Neural progenitor cell (in vitro differentiated cells): Measurements from ENCODE around the gene TBC1D10A. TPM values are rescaled to one million over a fixed set of nuclear protein-coding genes. Genes with fewer than 3 reads are reported as not detected.

ENCODE experiments used
- DNase-seq: peaks from one replicate; pipeline ENCODE4 v3.0.0-alpha.2; 2016; ENCODE audit warnings: low spot score
- H2AFZ ChIP-seq: fragments of 200-600 bp; sonication (generic); replicated peaks from 2 replicates; pipeline ENCODE4 v1.6.1; 2016; ENCODE audit warnings: antibody characterized with exemption
- H3F3A ChIP-seq: fragments of 200-600 bp; sonication (generic); 2 replicates; pipeline ENCODE4 v1.6.1; 2016; ENCODE audit warnings: antibody characterized with exemption, low read depth
- H3K27ac ChIP-seq: fragments of 200-600 bp; sonication (generic); 2 replicates; pipeline ENCODE4 v1.5.1; 2016; ENCODE audit warnings: mild to moderate bottlenecking
- H3K27me3 ChIP-seq: fragments of 200-600 bp; sonication (generic); 2 replicates; pipeline ENCODE4 v1.6.1; 2016; ENCODE audit warnings: mild to moderate bottlenecking, moderate library complexity
- H3K36me3 ChIP-seq: fragments of 200-600 bp; sonication (generic); 2 replicates; pipeline ENCODE4 v1.5.1; 2016
- H3K4me1 ChIP-seq: fragments of 200-600 bp; sonication (generic); 2 replicates; pipeline ENCODE4 v1.6.1; 2016; ENCODE audit warnings: mixed run types
- H3K4me2 ChIP-seq: fragments of 200-600 bp; sonication (generic); 2 replicates; pipeline ENCODE4 v1.6.1; 2016
- H3K4me3 ChIP-seq: fragments of 200-600 bp; sonication (generic); 2 replicates; pipeline ENCODE4 v1.5.1; 2016
- H3K79me2 ChIP-seq: fragments of 200-600 bp; sonication (generic); 2 replicates; pipeline ENCODE4 v1.6.1; 2016; ENCODE audit warnings: low read depth
- H3K9ac ChIP-seq: fragments of 200-600 bp; sonication (generic); 2 replicates; pipeline ENCODE4 v1.6.1; 2016
- H3K9me3 ChIP-seq: fragments of 200-600 bp; sonication (generic); 2 replicates; pipeline ENCODE4 v1.5.1; 2016; ENCODE audit warnings: low read depth
- H4K20me1 ChIP-seq: fragments of 200-600 bp; sonication (generic); 2 replicates; pipeline ENCODE4 v1.6.1; 2016; ENCODE audit warnings: low read depth
- H3K27ac Mint-ChIP-seq: 3 replicates; pipeline ENCODE4 v1.8.0; 2021; ENCODE audit warnings: mixed read lengths
- H3K27me3 Mint-ChIP-seq: 2 replicates; pipeline ENCODE4 v1.8.0; 2022; ENCODE audit warnings: low read depth, mild to moderate bottlenecking, inconsistent platforms, moderate library complexity, mixed read lengths; ENCODE audit not compliant: insufficient read depth
- H3K36me3 Mint-ChIP-seq: 3 replicates; pipeline ENCODE4 v1.8.0; 2021; ENCODE audit warnings: mixed read lengths
- H3K4me1 Mint-ChIP-seq: 3 replicates; pipeline ENCODE4 v1.8.0; 2021; ENCODE audit warnings: mixed read lengths
- H3K4me3 Mint-ChIP-seq: 3 replicates; pipeline ENCODE4 v1.8.0; 2021; ENCODE audit warnings: mild to moderate bottlenecking, moderate library complexity, mixed read lengths
- H3K9me3 Mint-ChIP-seq: 3 replicates; pipeline ENCODE4 v1.8.0; 2020; ENCODE audit warnings: mixed read lengths
- EZH2 ChIP-seq: fragments of 200-600 bp; sonication (generic); IDR thresholded peaks from 2 replicates; pipeline ENCODE4 v1.6.1; 2017; ENCODE audit warnings: antibody characterized with exemption, mild to moderate bottlenecking, moderate library complexity
- EZH2phosphoT487 ChIP-seq: fragments of 200-600 bp; sonication (generic); IDR thresholded peaks from 2 replicates; pipeline ENCODE4 v1.6.1; 2017; ENCODE audit warnings: antibody characterized with exemption
- total RNA-seq: library from RNA; depleted of rRNA; stranded (reverse); fragments of >200 nt; gene quantifications from 2 replicates; pipeline ENCODE4 v1.2.3, GENCODE V29; 2015; ENCODE audit warnings: low replicate concordance
- TF ChIP-seq, protein P1 (sequence below): fragments of 200-600 bp; sonication (generic); IDR thresholded peaks from 2 replicates; pipeline ENCODE4 v1.5.1; 2017; ENCODE audit warnings: antibody characterized with exemption, mild to moderate bottlenecking

The TBC1D10A gene
- total RNA-seq, 1 donor from 2014 or later = 6.2 TPM

DNA sequence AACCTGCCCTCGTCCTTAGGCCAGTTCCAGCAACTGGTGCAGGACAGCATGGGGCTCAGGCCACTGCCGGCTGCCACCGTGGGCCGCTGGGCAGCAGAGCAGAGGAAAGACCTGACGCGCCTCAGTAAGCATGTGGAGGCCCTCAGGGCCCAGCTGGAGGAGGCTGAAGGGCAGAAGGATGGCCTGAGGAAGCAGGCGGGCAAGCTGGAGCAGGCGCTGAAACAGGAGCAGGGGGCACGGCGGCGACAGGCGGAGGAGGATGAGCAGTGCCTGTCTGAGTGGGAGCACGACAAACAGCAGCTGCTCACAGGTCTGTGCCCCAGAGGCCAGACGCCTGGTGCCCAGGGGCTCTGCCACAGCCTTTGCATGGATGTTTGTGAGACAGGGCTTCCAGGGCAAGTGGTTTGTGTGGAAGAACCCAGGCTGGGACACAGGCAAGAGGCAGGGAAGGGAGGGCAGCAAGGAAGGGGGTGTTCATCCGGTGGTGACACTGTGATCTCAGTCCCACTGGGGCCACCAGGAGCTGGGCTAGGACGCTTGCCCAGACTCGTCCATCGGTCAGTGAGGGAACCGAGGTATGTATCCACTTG lies 44.0 kb upstream of the TBC1D10A start:
- Histone ChIP-seq H4K20me1 (no peaks in the 10 kb centered on the region), H3K4me1 (no peaks in the 10 kb centered on the region), H3K27ac (no peak overlapping the region), H3K27me3 (no peaks in the 10 kb centered on the region), H3K36me3 (no peaks in the 10 kb centered on the region), H3K9me3 (no peaks in the 10 kb centered on the region), H3K4me3 (no peak overlapping the region), H3K9ac (no peak overlapping the region), H2AFZ (no peak overlapping the region), H3F3A (no peaks in the 10 kb centered on the region), H3K4me2 (no peak overlapping the region), H3K79me2 (no peaks in the 10 kb centered on the region)
- DNase-seq = no peak
- Mint-ChIP-seq H3K4me3 (no peak overlapping the region), H3K27ac (no peak overlapping the region), H3K36me3 (peaks cover 9% of the 10 kb centered on the region), H3K4me1 (peaks cover 13% of the 10 kb centered on the region), H3K27me3 (peaks cover 8% of the 10 kb centered on the region), H3K9me3 (no peaks in the 10 kb centered on the region)
- TF ChIP-seq, protein P1, sequence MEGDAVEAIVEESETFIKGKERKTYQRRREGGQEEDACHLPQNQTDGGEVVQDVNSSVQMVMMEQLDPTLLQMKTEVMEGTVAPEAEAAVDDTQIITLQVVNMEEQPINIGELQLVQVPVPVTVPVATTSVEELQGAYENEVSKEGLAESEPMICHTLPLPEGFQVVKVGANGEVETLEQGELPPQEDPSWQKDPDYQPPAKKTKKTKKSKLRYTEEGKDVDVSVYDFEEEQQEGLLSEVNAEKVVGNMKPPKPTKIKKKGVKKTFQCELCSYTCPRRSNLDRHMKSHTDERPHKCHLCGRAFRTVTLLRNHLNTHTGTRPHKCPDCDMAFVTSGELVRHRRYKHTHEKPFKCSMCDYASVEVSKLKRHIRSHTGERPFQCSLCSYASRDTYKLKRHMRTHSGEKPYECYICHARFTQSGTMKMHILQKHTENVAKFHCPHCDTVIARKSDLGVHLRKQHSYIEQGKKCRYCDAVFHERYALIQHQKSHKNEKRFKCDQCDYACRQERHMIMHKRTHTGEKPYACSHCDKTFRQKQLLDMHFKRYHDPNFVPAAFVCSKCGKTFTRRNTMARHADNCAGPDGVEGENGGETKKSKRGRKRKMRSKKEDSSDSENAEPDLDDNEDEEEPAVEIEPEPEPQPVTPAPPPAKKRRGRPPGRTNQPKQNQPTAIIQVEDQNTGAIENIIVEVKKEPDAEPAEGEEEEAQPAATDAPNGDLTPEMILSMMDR = no peak
- no peak for TF ChIP-seq EZH2
- TF ChIP-seq EZH2phosphoT487 = no peak

DNA sequence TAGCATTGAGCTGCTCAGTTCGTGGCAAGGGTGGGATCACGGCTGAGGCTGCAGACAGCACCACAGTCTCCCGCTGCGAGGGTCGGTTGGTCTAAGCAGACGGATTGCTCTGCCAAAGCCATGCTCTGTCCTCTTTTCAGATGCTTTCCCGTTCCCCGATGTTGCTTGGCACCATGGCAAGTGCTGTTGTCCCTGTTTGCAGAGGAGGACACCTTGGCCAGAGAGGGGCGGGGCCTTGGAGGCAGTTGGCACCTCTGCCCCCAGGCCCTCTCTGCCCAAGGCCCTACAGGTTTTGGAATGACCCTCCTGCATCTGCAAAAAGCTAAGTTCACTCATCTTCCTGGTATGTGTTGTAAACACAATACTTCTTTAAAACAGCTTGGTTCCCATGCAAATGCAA lies 41.7 kb upstream of the TBC1D10A start:
- Mint-ChIP-seq H3K27ac (peak overlapping the region; percentile 78), H3K27me3 (peaks cover 8% of the 10 kb centered on the region), H3K4me1 (peaks cover 13% of the 10 kb centered on the region), H3K9me3 (no peaks in the 10 kb centered on the region), H3K36me3 (peaks cover 9% of the 10 kb centered on the region), H3K4me3 (no peak overlapping the region)
- no peak overlapping the region for H3K27ac ChIP-seq
- H2AFZ ChIP-seq = no peak overlapping the region
- no peaks in the 10 kb centered on the region for H3K27me3 ChIP-seq
- no peak overlapping the region for H3K4me3 ChIP-seq
- TF ChIP-seq EZH2phosphoT487 (no peak), EZH2 (no peak)
- TF ChIP-seq, protein P1 = no peak
- H4K20me1 ChIP-seq = no peaks in the 10 kb centered on the region
- no peaks in the 10 kb centered on the region for H3K9me3 ChIP-seq
- H3K4me1 ChIP-seq = no peaks in the 10 kb centered on the region
- no peaks in the 10 kb centered on the region for H3F3A ChIP-seq
- H3K4me2 ChIP-seq = no peak overlapping the region
- H3K79me2 ChIP-seq = no peaks in the 10 kb centered on the region
- H3K9ac ChIP-seq = no peak overlapping the region
- DNase-seq = no peak
- no peaks in the 10 kb centered on the region for H3K36me3 ChIP-seq

DNA sequence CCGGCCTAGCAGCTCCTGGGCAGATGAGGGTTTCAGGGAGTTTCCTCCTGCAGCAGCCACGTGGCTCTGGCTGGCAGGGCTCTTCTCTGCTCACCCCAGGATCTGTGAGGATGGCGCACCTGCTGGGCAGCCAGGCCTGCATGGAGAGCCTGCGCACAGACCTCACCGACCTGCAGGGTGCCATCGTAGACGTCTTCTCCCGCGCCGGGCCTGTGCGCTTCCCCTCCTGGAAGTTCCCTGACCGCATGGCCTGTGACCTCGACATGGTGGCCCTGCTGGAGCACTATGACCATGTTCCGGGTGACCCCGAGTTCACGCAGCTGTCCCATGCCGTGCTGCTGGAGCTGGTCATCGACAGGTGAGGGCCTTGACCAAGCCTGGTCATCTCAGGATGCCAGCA lies 39.1 kb upstream of the TBC1D10A start:
- Histone ChIP-seq H3F3A (no peaks in the 10 kb centered on the region), H2AFZ (no peak overlapping the region), H3K27ac (no peak overlapping the region), H4K20me1 (no peaks in the 10 kb centered on the region), H3K36me3 (no peaks in the 10 kb centered on the region), H3K79me2 (no peaks in the 10 kb centered on the region), H3K4me2 (no peak overlapping the region), H3K9ac (no peak overlapping the region), H3K27me3 (no peaks in the 10 kb centered on the region), H3K4me3 (no peak overlapping the region), H3K4me1 (no peaks in the 10 kb centered on the region), H3K9me3 (no peaks in the 10 kb centered on the region)
- H3K36me3 Mint-ChIP-seq = peaks cover 9% of the 10 kb centered on the region
- no peak for DNase-seq
- peaks cover under 1% of the 10 kb centered on the region for H3K27me3 Mint-ChIP-seq
- no peak overlapping the region for H3K27ac Mint-ChIP-seq
- TF ChIP-seq, protein P1 = no peak
- TF ChIP-seq EZH2 (no peak), EZH2phosphoT487 (no peak)
- peaks cover 6% of the 10 kb centered on the region for H3K4me1 Mint-ChIP-seq
- H3K4me3 Mint-ChIP-seq = no peak overlapping the region
- no peaks in the 10 kb centered on the region for H3K9me3 Mint-ChIP-seq
